Measurements from ENCODE around the gene ZNF358.

Gene ZNF358

DNA sequence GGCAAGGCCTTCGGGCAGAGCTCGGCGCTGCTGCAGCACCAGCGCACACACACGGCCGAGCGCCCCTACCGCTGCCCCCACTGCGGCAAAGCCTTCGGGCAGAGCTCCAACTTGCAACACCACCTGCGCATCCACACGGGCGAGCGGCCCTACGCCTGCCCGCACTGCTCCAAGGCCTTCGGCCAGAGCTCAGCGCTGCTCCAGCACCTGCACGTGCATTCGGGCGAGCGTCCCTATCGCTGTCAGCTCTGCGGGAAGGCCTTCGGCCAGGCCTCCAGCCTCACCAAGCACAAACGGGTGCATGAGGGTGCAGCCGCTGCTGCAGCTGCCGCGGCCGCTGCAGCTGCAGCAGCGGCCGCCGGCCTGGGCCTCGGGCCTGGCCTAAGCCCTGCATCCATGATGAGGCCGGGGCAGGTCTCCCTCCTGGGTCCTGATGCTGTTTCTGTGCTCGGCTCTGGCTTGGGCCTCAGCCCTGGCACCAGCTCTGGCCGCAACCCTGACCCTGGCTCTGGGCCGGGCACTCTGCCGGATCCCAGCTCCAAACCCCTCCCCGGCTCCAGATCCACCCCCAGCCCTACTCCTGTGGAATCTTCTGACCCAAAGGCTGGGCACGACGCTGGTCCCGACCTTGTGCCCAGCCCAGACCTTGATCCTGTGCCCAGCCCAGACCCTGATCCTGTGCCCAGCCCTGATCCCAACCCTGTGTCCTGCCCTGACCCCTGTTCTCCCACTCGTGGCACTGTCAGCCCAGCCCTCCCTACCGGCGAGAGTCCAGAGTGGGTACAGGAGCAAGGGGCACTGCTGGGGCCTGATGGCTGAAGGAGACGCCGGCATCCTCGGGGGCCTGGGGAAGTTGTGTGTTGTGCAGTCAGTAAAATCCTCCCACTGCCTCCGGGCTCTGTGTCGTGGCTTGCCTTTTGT is 4.5 kb downstream of the ZNF358 start:
- no peak for DNase-seq (ENCODE audit: low read depth)

DNA sequence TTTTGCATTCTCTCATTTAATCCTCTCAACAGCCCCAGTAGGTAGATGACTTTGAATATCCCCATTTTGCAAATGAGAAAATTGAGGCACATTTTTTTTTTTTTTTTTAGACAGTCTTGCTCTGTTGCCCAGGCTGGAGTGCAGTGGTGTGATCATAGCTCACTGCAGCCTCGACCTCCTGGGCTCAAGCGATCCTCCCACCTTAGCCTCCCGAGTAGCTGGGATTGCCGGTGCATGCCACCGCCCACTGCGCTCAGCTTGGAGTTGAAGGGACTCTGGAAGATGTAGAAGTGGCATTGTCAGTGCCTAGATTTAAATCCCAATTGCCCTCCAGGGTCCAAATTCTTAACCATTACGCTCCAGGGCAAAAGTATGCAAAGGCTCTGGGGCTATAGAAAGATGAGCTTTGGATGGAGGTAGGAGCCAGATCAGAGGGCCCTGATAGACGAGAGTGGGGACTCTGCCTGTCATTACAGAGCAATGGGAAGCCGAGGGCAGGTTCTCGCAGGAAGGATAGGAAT is 5.7 kb downstream of the ZNF358 start:
- DNase-seq (ENCODE audit: low read depth) = no peak

DNA sequence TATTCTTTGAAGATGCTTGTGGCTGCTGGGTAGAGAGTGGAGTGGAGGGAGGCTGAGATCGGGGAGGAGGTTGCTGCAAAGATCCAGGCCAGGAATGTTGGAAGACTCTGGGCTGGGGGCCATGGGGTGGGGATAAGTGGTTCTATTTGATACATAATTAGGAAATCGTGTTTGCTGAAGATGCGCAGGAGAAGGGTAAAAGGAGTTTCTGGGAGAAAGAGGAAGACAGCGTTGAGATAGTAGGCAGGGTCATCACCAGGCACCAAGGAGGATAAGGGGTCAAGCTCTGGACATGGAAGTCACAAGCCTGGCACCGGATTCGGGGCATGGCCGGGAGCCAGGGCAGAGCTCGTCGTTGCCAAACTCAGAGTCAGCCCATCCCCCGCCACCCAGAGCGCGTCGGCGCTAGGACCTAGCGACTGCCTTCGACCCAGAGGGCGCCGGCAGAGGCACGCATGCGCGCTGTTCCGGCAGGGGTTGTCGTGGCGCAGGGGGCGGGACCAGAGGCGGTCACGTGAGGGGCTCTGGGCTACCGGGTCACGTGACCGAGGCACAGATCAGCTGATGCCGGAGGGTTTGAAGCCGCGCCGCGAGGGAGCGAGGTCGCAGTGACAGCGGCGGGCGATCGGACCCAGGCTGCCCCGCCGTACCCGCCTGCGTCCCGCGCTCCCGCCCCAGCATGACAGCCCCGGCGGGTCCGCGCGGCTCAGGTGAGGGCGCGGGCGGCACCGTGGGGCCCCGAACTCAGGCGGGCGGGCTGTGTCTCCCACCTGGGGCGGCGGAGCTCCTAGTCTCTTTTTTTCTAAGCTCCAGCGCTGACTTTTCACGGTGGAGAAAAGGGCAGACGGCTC is 6.4 kb downstream of the ZNF358 start, which contains the start of gene MCOLN1:
TSS of gene MCOLN1 (plus strand) at position 553 of the 851 bp plus-strand sequence. CDS start at position 680, 127 bp downstream.
- DNase-seq (ENCODE audit: low read depth) = peak; percentile 96

DNA sequence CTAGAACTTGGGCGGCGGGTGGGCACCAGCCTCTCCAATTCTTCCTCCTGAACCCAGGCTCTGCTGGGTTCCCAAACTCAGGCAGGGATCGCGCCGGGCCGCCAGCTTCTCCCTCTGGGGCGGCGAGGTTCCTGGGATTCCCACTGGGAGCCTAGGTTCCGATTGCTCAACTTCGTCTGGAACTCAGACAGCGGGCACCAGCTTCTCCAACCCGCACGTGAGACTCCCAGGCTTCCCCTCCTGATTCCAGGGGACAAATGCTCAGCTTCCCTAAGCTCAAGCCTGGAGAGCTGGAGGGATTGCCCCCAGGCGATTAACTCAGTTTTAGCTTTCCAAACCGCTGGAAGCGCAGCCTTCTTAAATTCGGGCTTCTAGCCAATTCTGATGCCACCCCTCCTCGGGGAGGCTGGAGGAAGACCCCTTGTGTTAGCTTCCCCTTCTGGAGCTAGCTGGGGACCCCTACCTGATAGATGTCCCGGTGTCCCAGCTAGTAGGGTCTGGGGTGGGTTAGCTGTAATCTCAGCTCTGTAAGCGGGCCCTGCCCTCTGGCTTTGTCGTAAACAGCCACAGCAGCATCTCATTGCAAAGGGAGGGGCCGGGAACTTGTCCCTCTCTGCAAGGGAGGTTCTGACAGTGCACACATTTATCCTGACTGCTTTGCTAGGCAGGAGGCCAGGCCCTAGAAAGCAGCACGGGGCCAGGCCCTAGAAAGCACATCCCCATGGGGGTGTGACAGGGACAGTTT is 7.2 kb downstream of the ZNF358 start:
- peak; percentile 47 for DNase-seq (ENCODE audit: low read depth)

DNA sequence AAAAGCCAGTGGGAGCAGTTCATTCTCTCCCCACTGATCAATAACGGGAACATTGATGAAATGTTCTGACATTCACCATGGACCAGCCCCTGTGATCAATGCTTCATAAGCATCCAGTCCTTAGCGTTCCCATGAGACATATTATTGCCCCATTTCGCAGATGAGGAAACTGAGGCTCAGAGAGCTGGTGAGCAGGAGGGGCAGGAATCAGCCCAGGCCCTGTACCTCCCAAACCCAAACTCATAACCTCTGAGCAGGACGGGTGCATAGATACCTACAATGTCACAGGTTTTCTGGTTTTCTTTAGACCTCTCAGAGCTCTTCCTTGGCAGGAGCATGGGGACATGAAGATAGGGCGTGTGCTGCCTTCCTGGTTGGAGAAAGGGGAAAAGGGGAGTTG is 8.6 kb downstream of the ZNF358 start:
- DNase-seq (ENCODE audit: low read depth) = no peak

DNA sequence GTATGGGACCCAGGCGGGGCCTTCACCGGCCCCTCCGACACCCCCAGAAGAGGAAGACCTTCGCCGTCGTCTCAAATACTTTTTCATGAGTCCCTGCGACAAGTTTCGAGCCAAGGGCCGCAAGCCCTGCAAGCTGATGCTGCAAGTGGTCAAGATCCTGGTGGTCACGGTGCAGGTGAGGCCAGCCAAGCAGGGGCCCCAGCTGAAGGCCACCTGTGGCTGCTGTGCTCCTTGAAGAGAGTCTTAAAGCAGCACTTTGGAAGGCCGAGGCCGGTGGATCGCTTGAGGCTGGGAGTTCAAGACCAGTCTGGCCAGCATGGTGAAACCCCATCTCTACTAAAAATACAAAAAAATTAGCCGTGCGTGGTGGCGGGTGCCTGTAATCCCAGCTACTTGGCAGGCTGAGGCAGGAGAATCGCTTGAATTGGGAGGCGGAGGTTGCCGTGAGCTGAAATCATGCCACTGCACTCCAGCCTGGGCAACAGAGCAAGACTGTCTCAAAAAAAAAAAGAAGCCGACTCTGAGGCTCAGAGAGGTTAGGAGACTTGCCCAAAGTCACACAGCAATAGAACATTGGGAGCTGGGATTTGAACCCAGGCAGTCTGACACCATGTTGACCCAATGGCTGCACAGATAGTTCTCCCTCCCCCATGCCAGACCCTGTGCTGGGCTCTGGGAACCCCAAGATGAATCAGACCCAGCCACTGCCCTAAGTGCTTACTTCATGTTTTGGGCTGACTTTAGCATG is 9.3 kb downstream of the ZNF358 start:
- no peak for DNase-seq (ENCODE audit: low read depth)

DNA sequence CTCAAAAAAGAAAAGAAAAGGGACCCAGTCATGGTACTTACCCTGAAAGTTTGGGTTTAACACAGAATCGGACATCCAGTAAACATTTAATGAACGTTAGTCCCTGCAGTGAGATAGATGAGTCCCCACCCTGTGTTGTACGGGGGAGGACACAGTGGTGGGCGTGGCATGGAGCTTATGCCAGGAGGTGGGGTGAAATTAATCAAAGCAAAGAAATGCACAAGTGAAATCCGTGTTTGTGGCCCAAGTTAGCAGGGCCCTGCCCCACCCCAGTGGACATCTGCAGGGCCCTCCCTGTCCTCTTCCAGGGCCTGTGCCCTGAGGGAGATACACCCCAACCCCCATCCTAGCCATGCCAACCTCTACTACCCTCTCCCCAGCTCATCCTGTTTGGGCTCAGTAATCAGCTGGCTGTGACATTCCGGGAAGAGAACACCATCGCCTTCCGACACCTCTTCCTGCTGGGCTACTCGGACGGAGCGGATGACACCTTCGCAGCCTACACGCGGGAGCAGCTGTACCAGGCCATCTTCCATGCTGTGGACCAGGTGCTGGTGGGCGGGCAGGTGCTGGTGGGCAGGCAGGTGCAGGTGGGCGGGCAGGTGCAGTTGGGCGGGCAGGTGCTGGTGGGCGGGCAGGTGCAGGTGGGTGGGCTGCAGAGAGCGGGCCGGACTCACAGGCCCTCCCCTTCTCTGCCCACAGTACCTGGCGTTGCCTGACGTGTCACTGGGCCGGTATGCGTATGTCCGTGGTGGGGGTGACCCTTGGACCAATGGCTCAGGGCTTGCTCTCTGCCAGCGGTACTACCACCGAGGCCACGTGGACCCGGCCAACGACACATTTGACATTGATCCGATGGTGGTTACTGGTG is 10.4 kb downstream of the ZNF358 start:
- no peak for DNase-seq (ENCODE audit: low read depth)

DNA sequence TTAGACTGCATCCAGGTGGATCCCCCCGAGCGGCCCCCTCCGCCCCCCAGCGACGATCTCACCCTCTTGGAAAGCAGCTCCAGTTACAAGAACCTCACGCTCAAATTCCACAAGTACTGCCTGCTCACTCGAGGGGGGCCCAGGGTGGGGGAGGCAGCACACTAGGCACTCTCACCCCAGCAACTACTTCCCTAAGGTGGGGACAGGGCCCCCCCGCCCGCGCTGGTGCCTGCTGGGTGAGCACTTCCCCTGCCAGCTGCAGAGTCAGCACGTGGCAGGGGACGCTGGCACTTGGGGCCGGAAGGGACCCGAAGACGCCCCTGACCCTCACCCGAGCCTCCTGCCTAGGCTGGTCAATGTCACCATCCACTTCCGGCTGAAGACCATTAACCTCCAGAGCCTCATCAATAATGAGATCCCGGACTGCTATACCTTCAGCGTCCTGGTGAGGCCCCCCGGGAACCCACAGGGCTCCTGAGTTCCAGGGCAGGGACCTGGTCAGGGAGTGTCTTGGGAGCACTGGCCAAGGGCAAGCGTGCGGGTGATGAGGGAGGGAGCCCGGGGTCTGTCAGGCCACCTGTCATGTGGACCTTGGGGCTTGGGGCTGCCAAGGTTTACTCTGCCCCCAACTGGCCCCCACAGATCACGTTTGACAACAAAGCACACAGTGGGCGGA is 11.8 kb downstream of the ZNF358 start:
- DNase-seq (ENCODE audit: low read depth) = no peak

DNA sequence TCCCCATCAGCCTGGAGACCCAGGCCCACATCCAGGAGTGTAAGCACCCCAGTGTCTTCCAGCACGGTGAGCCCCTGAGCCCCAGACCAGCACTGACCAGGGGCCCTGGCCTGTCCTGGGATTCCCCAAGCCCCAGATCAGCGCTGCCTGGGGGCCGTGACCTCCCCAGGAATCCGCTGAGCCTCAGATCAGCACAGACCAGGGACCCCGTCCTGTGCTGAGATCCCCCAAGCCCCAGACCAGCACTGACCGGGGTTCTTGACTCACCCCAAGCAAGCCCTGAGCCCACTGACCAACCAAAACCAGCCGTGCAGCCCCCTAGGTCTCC is 12.3 kb downstream of the ZNF358 start:
- DNase-seq (ENCODE audit: low read depth) = no peak

DNA sequence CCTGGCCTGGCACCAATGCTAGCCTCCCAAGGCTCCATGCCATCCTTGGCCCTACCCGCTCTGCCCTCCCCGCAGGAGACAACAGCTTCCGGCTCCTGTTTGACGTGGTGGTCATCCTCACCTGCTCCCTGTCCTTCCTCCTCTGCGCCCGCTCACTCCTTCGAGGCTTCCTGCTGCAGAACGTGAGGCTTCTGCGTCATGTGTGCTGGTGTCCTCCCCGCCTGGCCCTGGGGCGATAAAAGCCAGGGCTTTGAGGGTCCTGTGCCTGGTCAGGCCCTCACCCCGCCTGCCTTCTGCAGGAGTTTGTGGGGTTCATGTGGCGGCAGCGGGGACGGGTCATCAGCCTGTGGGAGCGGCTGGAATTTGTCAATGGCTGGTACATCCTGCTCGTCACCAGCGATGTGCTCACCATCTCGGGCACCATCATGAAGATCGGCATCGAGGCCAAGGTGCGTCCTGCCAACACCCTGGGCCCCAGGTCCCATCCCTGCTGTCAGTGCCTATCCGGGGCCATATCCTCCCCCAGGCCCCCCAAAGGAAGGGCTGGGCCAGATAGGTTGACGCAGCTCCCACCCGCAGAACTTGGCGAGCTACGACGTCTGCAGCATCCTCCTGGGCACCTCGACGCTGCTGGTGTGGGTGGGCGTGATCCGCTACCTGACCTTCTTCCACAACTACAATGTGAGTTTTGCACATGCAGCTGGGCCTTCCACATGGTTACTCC is 12.8 kb downstream of the ZNF358 start:
- DNase-seq (ENCODE audit: low read depth) = no peak

DNA sequence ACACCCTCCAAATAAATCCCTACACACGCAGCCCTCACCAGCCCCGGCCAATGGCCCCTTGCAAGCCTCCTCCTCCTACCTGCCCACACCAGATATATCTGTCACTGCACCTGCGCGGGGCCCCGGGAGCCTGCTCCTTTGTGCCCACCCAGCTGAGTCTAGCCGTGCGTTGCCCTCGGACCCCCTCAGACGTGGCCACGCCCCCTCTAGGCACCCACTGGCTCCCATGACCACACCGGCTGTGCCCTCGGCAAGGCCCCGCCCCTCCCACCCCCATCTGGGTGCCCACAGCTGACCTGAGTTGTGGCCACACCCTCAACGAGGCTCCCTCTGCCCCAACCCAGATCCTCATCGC is 13.3 kb downstream of the ZNF358 start:
- no peak for DNase-seq (ENCODE audit: low read depth)

DNA sequence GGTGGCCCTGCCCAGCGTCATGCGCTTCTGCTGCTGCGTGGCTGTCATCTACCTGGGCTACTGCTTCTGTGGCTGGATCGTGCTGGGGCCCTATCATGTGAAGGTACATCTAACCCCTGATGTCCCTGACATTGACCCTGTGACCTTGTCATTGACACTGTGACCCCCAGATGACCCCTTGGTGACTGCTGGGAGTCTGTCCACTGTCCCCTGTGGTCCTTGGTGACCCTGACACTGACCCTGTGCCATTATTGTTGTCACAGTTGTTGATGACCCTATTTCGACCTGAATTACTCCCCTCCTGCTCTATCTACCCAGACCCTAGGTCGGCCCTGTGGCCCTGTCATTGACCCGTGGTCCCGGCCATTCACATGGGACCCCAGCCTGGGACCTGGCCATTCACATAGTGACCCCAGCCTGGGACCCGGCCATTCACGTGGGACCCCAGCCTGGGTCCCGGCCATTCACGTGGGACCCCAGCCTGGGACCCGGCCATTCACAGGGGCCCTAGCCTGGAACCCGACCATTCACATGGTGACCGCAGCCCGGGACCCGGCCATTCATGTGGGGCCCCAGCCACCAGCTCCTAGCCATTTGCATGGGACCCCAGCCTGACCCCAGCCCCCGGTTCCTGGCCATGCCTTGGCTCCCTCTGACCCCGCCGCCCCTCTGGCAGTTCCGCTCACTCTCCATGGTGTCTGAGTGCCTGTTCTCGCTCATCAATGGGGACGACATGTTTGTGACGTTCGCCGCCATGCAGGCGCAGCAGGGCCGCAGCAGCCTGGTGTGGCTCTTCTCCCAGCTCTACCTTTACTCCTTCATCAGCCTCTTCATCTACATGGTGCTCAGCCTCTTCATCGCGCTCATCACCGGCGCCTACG is 13.9 kb downstream of the ZNF358 start:
- DNase-seq (ENCODE audit: low read depth) = no peak

DNA sequence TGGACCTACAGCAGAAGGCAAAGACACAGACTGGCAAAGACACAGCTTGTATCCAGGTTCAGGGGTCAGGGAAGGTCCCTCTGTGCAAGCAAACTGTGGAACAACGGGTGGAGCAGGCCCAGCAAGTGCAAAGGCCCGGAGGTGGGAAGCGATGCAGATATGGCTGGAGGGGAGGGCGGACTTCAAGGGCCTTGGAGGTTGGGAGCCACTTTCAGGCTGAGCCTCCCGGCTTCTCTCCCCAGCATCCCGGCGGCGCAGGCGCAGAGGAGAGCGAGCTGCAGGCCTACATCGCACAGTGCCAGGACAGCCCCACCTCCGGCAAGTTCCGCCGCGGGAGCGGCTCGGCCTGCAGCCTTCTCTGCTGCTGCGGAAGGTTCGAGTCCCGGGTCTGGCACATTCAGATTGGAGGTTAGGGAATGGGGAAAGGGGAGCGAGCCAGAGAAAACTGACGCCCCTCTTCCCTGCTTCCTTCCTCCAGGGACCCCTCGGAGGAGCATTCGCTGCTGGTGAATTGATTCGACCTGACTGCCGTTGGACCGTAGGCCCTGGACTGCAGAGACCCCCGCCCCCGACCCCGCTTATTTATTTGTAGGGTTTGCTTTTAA is 17.5 kb downstream of the ZNF358 start:
- DNase-seq (ENCODE audit: low read depth) = peak; percentile 60

DNA sequence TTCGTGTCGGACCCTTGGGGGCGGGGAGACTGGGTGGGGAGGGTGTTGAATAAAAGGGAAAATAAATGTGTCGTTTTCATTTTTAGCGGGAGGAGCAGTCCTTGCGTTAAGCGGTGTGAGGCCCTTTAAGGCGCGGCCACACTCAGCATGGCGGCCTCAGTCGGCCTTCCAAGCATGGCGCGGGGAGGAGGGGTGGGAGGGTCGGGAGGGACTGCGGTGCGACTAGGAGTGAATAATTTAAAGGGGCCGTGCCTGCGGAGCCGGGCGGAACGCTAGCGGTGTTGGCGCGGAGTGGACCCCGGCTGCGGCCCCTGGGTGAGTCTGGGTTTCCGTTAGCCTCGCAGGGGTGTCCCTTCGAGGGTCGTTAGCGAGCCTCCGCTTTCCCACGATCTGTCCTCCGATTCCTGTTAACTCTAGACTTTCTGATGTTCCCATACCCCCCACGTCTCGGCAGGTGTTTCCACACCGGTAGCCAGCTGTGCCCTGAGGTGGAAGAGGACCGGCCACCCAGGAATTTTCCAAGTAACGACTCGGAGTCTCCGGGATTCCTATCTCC is 18.1 kb downstream of the ZNF358 start:
- DNase-seq (ENCODE audit: low read depth) = peak; percentile 86

DNA sequence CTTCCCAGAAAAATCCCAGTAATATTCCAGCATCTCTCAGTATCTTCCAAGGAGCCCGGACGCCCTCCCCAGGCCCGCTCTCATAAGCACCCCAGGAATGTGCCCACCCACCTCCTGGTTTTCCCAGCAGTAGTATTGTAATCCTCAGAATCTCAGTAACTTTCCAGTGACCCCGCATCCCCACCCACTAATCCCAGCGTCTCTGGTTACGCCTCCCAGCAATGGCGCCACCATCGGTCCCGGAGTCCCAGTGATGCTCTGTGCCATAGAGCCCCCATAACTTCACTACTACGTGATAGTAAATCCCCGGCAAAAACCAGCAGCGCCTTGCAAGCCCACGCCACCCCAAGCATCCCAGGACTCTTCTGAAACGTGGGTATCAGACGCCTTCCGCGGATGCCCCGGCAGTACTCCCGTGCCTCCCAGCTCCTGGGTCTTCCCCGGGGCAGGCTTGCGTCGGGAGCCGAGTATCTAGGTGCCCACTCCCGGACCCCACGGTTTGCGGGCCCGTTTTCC is 18.7 kb downstream of the ZNF358 start:
- DNase-seq (ENCODE audit: low read depth) = peak; percentile 80

DNA sequence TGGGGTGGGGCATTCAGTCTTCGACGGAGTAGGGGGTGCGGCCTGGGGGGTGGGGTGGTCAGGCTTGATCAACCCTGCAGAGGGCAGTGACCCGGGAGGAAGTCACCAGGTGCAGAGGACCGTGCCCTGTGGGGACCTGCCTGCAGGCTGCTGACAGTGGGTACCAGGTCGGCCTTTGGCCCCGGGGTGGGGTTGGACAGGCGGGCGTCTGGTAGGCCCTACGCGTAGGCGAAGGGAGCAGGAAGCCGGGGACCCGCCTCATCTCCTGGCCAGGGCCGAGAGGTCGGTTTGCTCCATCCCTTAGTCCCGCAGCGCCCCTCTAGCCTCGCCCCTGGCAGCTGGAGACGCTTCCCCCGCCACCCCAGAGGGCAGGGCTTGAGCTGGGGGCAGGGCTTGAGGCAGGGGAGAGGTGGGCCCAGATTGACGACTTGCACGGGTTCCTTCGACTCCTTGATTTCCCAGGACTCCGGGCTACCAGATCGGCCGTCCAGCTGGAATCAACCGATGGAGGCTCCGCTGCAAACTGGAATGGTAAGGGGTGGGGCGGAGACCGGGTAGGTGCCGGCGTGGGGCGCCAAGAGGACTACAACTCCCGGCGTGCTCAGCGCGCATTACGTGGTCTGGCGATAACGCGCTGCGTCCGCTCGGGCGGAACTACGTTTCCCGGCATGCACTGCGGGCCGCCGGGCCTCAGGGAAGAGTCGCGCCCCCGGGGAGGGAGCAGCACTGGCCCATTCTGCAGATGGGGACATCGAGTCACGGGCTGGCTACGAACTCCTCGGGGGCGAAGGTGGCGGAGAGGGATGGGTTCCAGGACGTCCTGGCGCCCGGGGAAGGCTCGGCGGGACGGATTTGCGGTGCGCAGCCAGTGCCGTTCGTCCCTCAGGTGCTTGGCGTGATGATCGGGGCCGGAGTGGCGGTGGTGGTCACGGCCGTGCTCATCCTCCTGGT is 19.4 kb downstream of the ZNF358 start, which contains the start of gene PNPLA6:
TSS of gene PNPLA6 (plus strand) at position 671 of the 951 bp plus-strand sequence. CDS start at position 743, 72 bp downstream.
- DNase-seq (ENCODE audit: low read depth) = peak; percentile 92
